HG03558 (cell line): ENCODE data around the gene SLC12A2.

Experiments used
- ATAC-seq: cut with Tn5 transposase; IDR thresholded peaks from one replicate; pipeline ENCODE4 v1.9.1; 2021; ENCODE audit warnings: moderate number of reproducible peaks; ENCODE audit not compliant: unreplicated experiment; ENCODE audit errors: extremely low read depth

SLC12A2 gene

GRCh38 chr5:128093368-128093767 is 9.8 kb downstream of the SLC12A2 start:
- ATAC-seq = no peak

GRCh38 chr5:128097224-128097623 is 13.7 kb downstream of the SLC12A2 start:
- ATAC-seq = no peak

GRCh38 chr5:128097781-128098180 is 14.2 kb downstream of the SLC12A2 start:
- ATAC-seq = no peak

- ATAC-seq = no peak
Measured at GRCh38 chr5:128099944-128100343, 16.4 kb downstream of the SLC12A2 start.

DNA sequence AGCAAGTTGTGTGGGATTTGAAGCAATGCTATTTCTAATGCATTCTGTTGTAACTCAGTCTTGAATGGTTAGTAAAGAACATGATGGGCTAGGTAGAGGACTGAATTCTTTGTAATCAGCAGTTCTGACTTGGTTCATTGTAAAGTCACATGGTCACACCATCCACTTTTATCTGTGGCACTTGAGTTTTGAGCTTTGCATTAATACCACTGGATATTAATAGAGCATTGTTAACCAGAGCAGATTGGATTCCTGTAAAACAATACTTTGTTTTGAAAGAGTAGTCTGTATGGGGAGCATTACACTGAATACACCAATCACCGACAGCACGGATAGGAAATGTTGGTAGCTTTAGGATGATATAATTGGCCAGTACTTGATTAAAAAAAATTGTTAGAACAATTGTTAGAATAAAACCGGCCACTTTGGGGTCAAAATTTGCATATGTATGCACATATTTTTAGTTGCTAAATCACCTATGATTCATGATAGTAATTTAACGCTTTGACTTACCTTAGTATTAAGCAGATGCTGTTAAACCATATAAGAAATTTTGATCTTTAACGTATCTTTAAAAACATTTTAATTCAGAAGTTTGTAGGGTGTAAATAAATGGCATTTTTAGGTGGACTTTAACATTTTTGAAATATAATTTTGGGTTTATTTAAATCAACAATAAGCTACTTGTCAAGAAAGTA is 17.4 kb downstream of the SLC12A2 start:
- ATAC-seq = no peak

- no peak for ATAC-seq
Measured at GRCh38 chr5:128101676-128102075, 18.1 kb downstream of the SLC12A2 start.

GRCh38 chr5:128105203-128105602 is 21.6 kb downstream of the SLC12A2 start:
- ATAC-seq = no peak

- ATAC-seq = no peak
Measured at GRCh38 chr5:128109138-128109537, 25.6 kb downstream of the SLC12A2 start.

GRCh38 chr5:128109766-128110165 is 26.2 kb downstream of the SLC12A2 start:
- no peak for ATAC-seq

GRCh38 chr5:128111818-128112448 is 28.4 kb downstream of the SLC12A2 start:
- ATAC-seq = no peak

DNA sequence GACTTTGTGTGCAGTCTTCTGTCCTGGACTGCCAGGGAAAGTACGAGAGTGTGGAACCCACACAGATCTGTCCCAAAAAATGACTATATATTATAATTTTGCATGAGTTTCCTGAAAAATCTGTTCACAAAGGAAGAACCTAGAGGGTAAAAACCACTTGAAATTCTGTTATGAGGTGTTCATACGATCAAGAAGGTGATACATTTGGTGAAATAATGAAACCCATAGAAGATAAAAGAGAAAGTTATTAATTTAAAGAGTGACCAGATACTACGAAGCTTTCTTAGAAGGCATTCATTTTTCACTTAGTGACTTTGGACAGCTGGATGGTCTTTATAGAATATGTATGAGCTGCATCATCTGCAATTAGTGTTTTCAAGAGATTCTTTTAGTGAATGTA is 32.9 kb downstream of the SLC12A2 start:
- ATAC-seq = no peak

DNA sequence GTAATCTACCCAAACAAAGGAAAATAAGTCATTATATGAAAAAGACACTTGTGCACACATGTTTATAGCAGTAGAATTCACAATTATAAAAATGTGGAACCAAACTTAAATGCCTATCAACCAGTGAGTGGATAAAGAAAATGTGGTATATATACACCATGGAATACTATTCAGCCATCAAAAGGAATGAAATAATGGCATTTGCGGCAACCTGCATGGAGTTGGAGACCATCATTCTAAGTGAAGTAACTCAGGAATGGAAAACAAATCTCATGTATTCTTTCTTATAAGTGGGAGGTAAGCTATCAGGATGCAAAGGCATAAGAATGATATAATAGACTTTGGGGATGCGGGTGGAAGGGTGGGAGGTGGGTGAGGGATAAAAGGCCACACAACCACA is 34.6 kb downstream of the SLC12A2 start:
- ATAC-seq = no peak

GRCh38 chr5:128121651-128122050 is 38.1 kb downstream of the SLC12A2 start:
- no peak for ATAC-seq

DNA sequence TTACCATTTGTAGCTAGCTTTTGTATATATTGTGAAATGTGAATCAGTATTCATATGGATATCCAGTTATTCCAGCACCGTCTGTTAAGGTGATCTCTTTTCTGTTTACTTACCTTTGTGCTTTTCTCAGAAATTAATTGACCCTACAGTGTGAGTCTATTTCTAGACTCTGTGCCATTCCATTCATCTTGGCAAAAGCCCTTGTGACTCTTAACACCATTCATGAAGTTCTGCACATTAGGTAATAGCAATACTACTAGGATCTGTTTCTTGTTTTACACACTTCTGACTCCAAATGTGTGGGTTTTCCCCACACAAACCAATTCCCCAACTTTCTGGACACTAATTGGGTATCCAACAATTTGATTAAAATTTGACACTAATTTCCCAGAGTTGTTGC is 40.4 kb downstream of the SLC12A2 start:
- no peak for ATAC-seq

DNA sequence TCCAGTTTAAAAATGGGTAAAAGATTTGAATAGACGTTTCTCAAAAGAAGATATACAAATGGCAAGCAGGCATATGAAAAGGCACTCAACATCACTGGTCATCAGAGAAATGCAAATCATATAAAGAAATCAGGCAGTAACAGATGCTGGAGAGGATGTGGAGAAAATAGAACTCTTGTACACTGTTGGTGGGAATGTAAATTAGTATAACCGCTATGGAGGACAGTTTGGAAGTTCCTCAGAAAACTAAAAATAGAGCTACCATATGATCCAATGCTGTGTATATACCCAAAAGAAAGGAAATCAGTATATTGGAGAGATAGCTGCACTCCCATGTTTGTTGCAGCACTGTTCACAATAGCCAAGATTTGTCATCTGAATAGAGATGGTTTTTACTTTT is 42.7 kb downstream of the SLC12A2 start:
- no peak for ATAC-seq

DNA sequence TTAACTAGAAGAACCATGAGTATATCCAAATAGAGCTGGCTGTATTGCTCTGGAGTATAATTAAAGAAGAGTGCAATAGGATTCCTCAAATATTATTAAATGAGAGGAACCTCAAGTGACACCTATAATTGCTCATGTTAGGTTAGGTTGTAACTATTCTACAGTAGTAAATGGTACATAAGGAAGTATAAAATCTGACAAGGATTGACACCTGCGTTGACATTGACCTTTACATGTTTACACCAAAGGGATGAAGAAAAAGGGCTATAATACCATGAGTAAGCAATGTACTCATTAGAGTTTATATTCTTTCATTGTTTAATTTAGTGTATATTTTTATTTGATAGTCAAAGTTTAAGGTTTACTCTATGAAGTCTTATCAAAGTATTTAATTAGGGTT is 48.9 kb downstream of the SLC12A2 start:
- no peak for ATAC-seq

DNA sequence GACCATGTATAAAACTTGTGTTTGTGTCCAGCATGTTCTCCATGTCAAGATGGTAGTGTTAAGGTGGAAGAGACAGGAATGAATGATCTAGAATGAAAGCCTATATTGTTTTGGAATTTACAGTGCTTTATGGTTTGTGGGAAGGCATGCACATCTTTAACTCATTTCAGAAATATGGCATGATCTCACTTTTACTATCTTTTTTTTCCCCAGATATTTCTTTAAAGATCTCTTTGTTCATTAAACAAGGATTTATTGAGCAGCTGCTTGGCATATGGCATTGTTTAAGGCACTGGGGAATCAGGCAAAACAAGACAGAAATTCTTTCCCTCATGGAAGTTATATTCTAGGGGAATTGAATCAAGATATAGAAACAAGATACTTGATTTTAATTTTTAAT is 51.7 kb downstream of the SLC12A2 start:
- no peak for ATAC-seq

- ATAC-seq = no peak
Measured at GRCh38 chr5:128143911-128144310, 60.3 kb downstream of the SLC12A2 start.

- no peak for ATAC-seq
Measured at GRCh38 chr5:128144491-128144890, 60.9 kb downstream of the SLC12A2 start.

DNA sequence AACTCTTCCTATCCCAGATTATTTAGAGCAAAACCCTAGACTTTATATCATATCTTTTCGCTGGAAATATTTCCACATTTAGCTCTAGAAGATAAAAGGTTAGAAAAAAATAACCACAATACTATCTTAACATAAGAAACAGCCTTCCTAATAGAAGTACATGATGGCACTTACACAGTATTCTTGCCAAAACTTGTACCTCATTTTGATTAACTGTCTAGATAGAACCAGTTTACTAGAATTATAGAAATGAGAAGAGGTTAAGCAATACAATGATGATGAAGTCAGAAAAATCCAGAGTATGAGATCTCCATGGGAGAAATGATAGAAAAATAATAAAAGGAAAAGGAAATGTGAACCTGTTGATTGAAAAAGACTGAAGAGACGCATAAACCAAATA is 63.1 kb downstream of the SLC12A2 start:
- ATAC-seq = no peak

- no peak for ATAC-seq
Measured at GRCh38 chr5:128154943-128155342, 71.4 kb downstream of the SLC12A2 start.

GRCh38 chr5:128155776-128156175 is 72.2 kb downstream of the SLC12A2 start:
- no peak for ATAC-seq
